ENCODE data around the gene CTLA4. TPM values are rescaled to one million over a fixed set of nuclear protein-coding genes. Genes with fewer than 3 reads are reported as not detected.

The CTLA4 gene
- total RNA-seq, 1 experiment from 2014 or later, result not detected

DNA sequence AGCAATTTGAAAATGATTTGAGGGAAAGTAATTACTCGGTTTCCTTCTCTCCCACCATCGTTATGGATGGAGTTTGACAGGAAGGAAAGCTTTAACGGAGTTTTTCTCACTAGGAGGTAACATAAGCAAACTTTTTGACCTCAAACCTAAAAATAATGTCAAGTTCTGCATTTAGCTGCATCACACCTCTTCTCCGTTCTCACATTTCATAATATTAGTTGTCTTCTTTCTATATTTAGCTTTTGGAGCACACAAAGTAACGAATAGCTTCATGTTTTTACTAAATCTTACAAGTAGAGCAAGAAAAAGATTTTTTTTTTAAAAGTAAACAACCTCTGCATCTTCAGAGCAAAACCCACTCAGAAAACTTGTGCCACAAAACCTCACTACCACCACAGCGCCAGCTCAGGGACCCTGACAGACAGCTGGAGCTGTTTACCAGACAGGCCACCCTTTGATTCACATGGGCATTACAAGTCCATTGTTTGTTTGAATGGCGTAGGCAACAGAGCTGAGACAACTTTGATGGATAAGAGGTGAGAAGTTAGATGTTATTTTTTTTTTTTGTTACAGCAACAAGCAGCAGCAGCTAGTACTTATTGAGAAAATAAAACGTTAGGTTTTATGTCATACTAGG lies 47.1 kb downstream of the CTLA4 start:
- Histone ChIP-seq H3K36me3 (ENCODE audit: low read depth, low read length) (no peaks in the 10 kb centered on the region), H4K20me1 (ENCODE audit: low read length) (no peaks in the 10 kb centered on the region), H3K79me2 (ENCODE audit: low read length) (no peaks in the 10 kb centered on the region), H3K4me2 (ENCODE audit: low read length) (no peak overlapping the region), H3K4me3 (ENCODE audit: low read length) (no peak overlapping the region), H3K4me1 (ENCODE audit: insufficient read depth, low read length) (peaks cover 4% of the 10 kb centered on the region; the same call in 1 of the 2 replicates), H3F3A (ENCODE audit: low read length, unreplicated experiment) (no peaks in the 10 kb centered on the region), H2AFZ (ENCODE audit: low read length) (no peak overlapping the region), H3K9me3 (ENCODE audit: low read length) (no peaks in the 10 kb centered on the region), H3K27me3 (ENCODE audit: low read length) (peaks cover 42% of the 10 kb centered on the region), H3K9me2 (replicated peaks; ENCODE audit: low read length) (no peaks in the 10 kb centered on the region), H3K27ac (ENCODE audit: low read length) (no peak overlapping the region), H3K9ac (ENCODE audit: low read length) (no peak overlapping the region)
- intact Hi-C loops (cut with micrococcal nuclease), result no loop called here
- ChIA-PET POLR2A (ENCODE audit: unreplicated experiment) (no interaction called here), CTCF (no interaction called here)
- TF ChIP-seq, protein P1, sequence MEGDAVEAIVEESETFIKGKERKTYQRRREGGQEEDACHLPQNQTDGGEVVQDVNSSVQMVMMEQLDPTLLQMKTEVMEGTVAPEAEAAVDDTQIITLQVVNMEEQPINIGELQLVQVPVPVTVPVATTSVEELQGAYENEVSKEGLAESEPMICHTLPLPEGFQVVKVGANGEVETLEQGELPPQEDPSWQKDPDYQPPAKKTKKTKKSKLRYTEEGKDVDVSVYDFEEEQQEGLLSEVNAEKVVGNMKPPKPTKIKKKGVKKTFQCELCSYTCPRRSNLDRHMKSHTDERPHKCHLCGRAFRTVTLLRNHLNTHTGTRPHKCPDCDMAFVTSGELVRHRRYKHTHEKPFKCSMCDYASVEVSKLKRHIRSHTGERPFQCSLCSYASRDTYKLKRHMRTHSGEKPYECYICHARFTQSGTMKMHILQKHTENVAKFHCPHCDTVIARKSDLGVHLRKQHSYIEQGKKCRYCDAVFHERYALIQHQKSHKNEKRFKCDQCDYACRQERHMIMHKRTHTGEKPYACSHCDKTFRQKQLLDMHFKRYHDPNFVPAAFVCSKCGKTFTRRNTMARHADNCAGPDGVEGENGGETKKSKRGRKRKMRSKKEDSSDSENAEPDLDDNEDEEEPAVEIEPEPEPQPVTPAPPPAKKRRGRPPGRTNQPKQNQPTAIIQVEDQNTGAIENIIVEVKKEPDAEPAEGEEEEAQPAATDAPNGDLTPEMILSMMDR (conservative IDR thresholded peaks at IDR 0.05; ENCODE audit: low read depth, low read length), result no peak
- TF ChIP-seq EZH2 (IDR thresholded peaks at IDR 0.05; ENCODE audit: low read length, unreplicated experiment) (no peak), EZH2phosphoT487 (IDR thresholded peaks at IDR 0.05; ENCODE audit: borderline replicate concordance, low read length) (no peak)
- ATAC-seq, result no peak
- no peak for DNase-seq
- BruUV-seq (replicated peaks), result no TSS peak

DNA sequence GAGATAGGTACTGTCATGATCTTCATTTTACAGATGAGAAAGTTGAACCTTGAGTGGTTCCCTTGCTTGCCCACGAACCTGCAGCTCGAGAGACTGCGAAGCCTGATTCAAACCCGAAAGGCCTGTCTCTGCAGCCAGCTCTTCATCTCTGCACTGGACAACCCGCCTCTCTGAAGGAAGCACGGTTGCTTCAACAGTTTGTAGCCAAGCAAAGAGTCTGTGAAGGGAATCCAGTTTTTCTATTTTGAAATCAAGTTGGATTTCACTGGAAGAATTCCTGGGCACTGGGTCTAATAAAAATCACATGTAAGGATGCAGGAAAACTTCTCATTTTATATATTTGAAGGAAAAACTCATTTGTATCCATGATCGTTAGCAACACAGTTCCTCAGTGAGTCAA lies 47.7 kb downstream of the CTLA4 start:
- intact Hi-C loops (cut with micrococcal nuclease), result no loop called here
- no TSS peak for BruUV-seq (replicated peaks)
- Histone ChIP-seq H3K4me3 (ENCODE audit: low read length) (no peak overlapping the region), H2AFZ (ENCODE audit: low read length) (no peak overlapping the region), H3K27me3 (ENCODE audit: low read length) (peaks cover 42% of the 10 kb centered on the region), H3K4me2 (ENCODE audit: low read length) (no peak overlapping the region), H3K4me1 (ENCODE audit: insufficient read depth, low read length) (no peaks in the 10 kb centered on the region), H4K20me1 (ENCODE audit: low read length) (no peaks in the 10 kb centered on the region), H3K36me3 (ENCODE audit: low read depth, low read length) (no peaks in the 10 kb centered on the region), H3F3A (ENCODE audit: low read length, unreplicated experiment) (no peaks in the 10 kb centered on the region), H3K79me2 (ENCODE audit: low read length) (no peaks in the 10 kb centered on the region), H3K27ac (ENCODE audit: low read length) (no peak overlapping the region), H3K9me2 (replicated peaks; ENCODE audit: low read length) (no peaks in the 10 kb centered on the region), H3K9me3 (ENCODE audit: low read length) (no peaks in the 10 kb centered on the region), H3K9ac (ENCODE audit: low read length) (no peak overlapping the region)
- POLR2A ChIA-PET (ENCODE audit: unreplicated experiment), result no interaction called here
- CTCF ChIA-PET, result no interaction called here
- no peak for TF ChIP-seq EZH2phosphoT487 (IDR thresholded peaks at IDR 0.05; ENCODE audit: borderline replicate concordance, low read length)
- no peak for TF ChIP-seq EZH2 (IDR thresholded peaks at IDR 0.05; ENCODE audit: low read length, unreplicated experiment)
- TF ChIP-seq, protein P1 (conservative IDR thresholded peaks at IDR 0.05; ENCODE audit: low read depth, low read length), result no peak
- DNase-seq (no peak), ATAC-seq (no peak)

DNA sequence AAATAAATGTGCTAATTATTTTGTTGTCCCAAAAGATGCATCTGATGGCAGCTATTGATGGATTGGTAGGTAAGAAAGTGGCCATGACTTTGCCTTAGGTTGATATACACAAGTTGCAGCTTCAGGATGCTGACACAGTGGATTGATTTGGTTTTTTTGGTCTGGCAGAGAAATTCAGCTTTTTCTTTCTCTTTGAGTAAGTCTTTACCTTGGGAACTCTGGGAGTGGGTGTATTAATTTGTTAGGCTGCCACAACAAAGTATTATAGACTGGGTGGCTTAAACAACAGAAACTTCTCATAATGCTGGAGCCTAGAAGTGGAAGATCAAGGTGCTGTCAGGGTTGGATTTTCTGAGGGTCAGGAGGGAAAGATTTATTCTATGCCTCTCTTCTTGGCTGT lies 49.2 kb downstream of the CTLA4 start:
- Histone ChIP-seq H2AFZ (ENCODE audit: low read length) (no peak overlapping the region), H3K9me2 (replicated peaks; ENCODE audit: low read length) (no peaks in the 10 kb centered on the region), H3K4me3 (ENCODE audit: low read length) (no peak overlapping the region), H3K4me2 (ENCODE audit: low read length) (no peak overlapping the region), H3K9me3 (ENCODE audit: low read length) (no peaks in the 10 kb centered on the region), H3K36me3 (ENCODE audit: low read depth, low read length) (no peaks in the 10 kb centered on the region), H3K9ac (ENCODE audit: low read length) (no peak overlapping the region), H3K4me1 (ENCODE audit: insufficient read depth, low read length) (no peaks in the 10 kb centered on the region), H3F3A (ENCODE audit: low read length, unreplicated experiment) (no peaks in the 10 kb centered on the region), H3K79me2 (ENCODE audit: low read length) (no peaks in the 10 kb centered on the region), H3K27ac (ENCODE audit: low read length) (no peak overlapping the region), H3K27me3 (ENCODE audit: low read length) (peaks cover 52% of the 10 kb centered on the region), H4K20me1 (ENCODE audit: low read length) (no peaks in the 10 kb centered on the region)
- intact Hi-C loops (cut with micrococcal nuclease), result no loop called here
- ChIA-PET POLR2A (ENCODE audit: unreplicated experiment) (no interaction called here), CTCF (no interaction called here)
- DNase-seq (no peak), ATAC-seq (no peak)
- no TSS peak for BruUV-seq (replicated peaks)
- TF ChIP-seq, protein P1 (conservative IDR thresholded peaks at IDR 0.05; ENCODE audit: low read depth, low read length), result no peak
- no peak for TF ChIP-seq EZH2phosphoT487 (IDR thresholded peaks at IDR 0.05; ENCODE audit: borderline replicate concordance, low read length)
- TF ChIP-seq EZH2 (IDR thresholded peaks at IDR 0.05; ENCODE audit: low read length, unreplicated experiment), result no peak
